ENCODE measurements around the gene ETV4.
A peak's percentile ranks its signal among the peaks of the same experiment; 100 is the strongest.
"Not testable (repeated sequence)": the region's sequence is repeated elsewhere in the genome, so short reads cannot be mapped to it uniquely, and the experiment has no call there.

ETV4 gene

DNA sequence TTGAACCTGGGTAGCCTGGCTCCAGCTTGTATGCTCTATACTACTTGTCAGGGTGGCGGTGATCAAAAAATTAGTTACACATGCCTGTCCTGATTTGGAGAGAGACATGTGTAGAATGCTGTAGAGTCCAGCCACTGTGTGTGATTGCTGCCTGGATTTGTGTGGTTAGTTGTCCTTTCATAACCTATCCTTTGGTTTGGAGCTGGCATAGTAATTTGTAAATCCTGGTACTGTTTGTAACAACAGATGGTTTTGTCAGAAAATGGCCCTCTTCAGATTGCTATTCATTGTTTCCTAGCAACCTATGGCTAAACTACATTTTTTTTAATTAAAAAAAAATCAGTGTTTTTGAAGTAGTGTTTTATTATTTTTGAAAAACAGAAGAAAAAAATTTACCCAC is 30.5 kb downstream of the ETV4 start:
- no peak for DNase-seq (ENCODE audit: low read depth in 2 of 2)

DNA sequence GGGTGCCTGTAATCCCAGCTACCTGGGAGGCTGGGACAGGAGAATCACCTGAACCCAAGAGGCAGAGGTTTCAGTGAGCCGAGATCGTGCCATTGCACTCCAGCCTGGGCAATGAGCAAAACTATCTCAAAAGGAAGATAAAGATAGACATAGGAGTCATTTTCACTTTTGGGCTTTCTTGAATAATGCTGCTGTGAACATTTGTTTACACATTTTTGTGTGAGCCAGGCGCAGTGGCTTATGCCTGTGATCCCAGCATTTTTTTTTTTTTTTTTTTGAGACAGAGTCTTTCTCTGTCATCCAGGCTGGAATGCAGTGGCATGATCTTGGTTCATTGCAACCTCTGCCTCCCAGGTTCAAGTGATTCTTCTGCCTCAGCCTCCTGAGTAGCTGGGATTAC is 34.9 kb downstream of the ETV4 start:
- not testable (repeated sequence) for DNase-seq (ENCODE audit: low read depth in 2 of 2)

GRCh38 chr17:43509440-43509839 is 36.7 kb downstream of the ETV4 start:
- not testable (repeated sequence) for DNase-seq (ENCODE audit: low read depth in 2 of 2)

DNA sequence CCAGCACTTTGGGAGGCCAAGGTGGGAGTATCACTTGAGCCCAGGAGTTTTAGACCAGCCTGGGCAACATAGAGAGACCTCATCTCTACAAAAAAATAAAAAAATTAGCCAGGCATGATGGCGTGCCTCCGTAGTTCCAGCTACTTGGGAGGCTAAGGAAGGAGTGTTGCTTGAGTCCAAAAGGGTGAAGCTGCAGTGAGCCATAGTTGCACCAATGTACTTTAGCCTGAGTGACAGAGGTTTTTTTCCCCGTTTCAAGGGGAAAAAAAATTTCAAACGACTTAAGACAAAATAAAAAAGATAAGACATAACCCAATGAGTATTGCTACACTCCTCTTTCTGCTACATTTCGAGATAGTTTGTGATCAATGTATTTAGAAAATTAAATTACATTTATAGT is 55.5 kb downstream of the ETV4 start:
- DNase-seq (ENCODE audit: low read depth in 2 of 2), result no peak

- peak; percentile 96 to 98 for DNase-seq (ENCODE audit: low read depth in 2 of 2)
These were observed 62.2 kb downstream of the ETV4 start, which contains the start of gene DHX8 for GRCh38 chr17:43483674-43484551. Gene DHX8 (plus strand): TSS chr17:43483975. CDS start chr17:43484038, 63 bp downstream.

DNA sequence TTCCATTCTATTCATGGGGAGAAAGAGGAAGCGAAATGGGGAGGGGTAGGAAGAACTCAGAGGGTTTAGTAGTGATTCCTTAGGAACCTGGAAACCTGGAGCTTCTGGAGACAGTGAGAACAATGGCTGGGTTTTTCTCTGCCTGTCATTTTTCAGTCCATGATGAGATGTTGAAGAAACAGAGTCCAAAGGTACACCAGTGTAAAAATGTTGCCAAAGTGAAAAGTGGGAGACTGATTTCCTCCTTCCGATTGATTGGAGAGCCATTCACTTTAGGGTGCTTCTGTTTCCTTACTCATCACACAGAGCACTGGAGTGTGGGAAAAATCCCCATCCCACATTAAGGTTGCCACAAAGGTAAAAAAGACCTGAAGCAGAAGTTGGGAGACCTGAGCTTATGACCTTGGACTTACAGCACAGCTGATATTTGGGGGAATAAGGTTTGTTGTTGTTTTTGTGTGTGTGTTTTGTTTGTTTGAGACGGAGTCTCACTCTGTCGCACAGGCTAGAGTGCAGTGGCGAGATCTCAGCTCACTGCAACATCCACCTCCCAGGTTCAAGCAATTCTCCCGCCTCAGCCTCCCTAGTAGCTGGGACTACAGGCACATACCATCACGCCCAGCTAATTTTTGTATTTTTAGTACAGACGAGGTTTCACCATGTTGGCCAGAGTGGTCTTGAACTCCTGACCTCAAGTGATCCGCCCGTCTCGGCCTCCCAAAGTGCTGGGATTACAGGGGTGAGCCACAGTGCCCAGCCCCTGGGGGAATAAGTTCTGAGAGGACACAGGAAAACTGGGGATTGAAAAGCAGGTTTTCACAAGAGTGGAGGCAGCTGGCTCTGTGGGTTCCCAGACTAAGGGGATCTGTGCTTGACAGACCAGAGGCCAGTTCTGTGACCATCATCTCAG is 63.8 kb downstream of the ETV4 start:
- DNase-seq (ENCODE audit: low read depth in 2 of 2), result no peak

DNA sequence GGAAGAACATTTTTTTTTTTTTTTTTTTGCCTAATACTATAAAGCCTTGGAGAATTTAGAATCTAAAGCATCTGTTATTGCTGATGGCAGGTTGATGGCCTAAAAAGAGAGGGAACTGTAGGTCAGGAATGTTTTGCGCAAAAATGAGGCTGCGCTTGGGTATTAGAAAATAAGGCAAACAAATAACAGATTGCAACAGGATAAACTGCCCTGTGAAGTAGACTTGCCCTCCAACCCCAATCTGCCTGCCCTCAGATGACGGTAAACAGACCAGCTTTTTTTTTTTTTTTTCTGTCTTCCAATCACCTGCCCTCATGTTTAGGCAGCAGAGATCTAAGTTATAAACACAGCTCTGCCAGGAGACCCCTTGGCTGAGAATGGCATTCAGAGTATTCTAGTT is 66.2 kb downstream of the ETV4 start:
- DNase-seq (ENCODE audit: low read depth in 2 of 2), result no peak
